ENCODE data around the gene CBFA2T3.

Gene CBFA2T3

DNA sequence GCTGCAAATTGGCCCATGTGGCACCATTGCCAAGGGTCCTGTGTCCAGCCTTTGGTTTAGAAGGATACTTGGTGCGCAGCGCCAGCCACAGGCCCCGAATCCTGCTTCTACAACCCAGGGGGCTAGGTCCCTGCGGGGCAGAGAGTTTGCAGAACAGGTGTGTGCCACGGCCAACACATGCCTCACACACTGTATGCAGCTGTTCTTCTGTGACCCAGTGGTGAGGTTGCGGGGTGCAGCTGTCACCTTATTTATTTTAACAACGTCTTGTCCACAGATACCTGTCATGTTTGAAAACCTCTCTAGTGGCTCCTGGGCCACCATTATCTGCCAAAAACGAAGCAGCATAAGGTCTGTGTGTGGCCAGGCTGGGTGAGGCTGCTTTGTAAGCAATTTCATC is 11.6 kb downstream of the CBFA2T3 start:
- H3K36me3 ChIP-seq (replicated peaks; ENCODE audit: low read depth, low read length), result peaks cover 29% of the 10 kb centered on the region
- no peaks in the 10 kb centered on the region; the same call in 1 of the 2 replicates for H4K20me1 ChIP-seq (ENCODE audit: insufficient read depth, low read length)
- no peak overlapping the region for H3K4me2 ChIP-seq (ENCODE audit: low read length)
- H3K79me2 ChIP-seq (ENCODE audit: low read length), result peaks cover 2% of the 10 kb centered on the region; the same call in 1 of the 2 replicates
- H3K9me3 ChIP-seq (ENCODE audit: insufficient read depth, low read length), result no peaks in the 10 kb centered on the region
- H3K4me1 ChIP-seq (ENCODE audit: low read length), result peaks cover 46% of the 10 kb centered on the region
- H3K27me3 ChIP-seq (ENCODE audit: low read depth, low read length), result no peaks in the 10 kb centered on the region
- H2AFZ ChIP-seq (ENCODE audit: low read depth, low read length), result no peak overlapping the region
- no peak overlapping the region for H3K27ac ChIP-seq (ENCODE audit: low read length)
- no peak overlapping the region for H3K4me3 ChIP-seq (ENCODE audit: low read length)
- no peak overlapping the region for H3K9ac ChIP-seq (ENCODE audit: low read length)
- TF ChIP-seq, protein P1, sequence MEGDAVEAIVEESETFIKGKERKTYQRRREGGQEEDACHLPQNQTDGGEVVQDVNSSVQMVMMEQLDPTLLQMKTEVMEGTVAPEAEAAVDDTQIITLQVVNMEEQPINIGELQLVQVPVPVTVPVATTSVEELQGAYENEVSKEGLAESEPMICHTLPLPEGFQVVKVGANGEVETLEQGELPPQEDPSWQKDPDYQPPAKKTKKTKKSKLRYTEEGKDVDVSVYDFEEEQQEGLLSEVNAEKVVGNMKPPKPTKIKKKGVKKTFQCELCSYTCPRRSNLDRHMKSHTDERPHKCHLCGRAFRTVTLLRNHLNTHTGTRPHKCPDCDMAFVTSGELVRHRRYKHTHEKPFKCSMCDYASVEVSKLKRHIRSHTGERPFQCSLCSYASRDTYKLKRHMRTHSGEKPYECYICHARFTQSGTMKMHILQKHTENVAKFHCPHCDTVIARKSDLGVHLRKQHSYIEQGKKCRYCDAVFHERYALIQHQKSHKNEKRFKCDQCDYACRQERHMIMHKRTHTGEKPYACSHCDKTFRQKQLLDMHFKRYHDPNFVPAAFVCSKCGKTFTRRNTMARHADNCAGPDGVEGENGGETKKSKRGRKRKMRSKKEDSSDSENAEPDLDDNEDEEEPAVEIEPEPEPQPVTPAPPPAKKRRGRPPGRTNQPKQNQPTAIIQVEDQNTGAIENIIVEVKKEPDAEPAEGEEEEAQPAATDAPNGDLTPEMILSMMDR (IDR thresholded peaks at IDR 0.05; ENCODE audit: low read depth, low read length), result no peak
- TF ChIP-seq EZH2phosphoT487 (IDR thresholded peaks at IDR 0.05; ENCODE audit: low read depth), result no peak

DNA sequence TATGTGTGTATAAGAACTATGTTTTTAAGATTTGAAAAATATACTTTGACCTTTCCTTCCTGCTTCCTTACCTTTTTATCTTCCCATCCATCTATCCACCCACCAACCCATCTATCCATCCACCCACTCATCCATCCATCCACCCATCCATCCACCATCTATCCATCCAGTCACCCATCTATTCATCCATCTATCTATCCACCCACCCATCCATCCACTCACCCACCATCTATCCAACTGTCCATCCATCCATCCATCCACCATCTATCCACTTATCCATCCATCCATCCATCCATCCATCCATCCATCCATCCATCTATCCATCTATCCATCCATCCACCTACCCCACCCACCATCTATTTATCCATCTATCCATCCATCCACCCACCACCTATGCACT is 12.4 kb downstream of the CBFA2T3 start:
- no peaks in the 10 kb centered on the region for H3K79me2 ChIP-seq (ENCODE audit: low read length)
- H3K9ac ChIP-seq (ENCODE audit: low read length), result no peak overlapping the region
- no peak overlapping the region for H3K4me2 ChIP-seq (ENCODE audit: low read length)
- peaks cover 24% of the 10 kb centered on the region for H3K36me3 ChIP-seq (replicated peaks; ENCODE audit: low read depth, low read length)
- H3K4me1 ChIP-seq (ENCODE audit: low read length), result peaks cover 38% of the 10 kb centered on the region
- no peak overlapping the region for H3K4me3 ChIP-seq (ENCODE audit: low read length)
- TF ChIP-seq, protein P1 (IDR thresholded peaks at IDR 0.05; ENCODE audit: low read depth, low read length), result no peak
- no peak for TF ChIP-seq EZH2phosphoT487 (IDR thresholded peaks at IDR 0.05; ENCODE audit: low read depth)
- H3K27ac ChIP-seq (ENCODE audit: low read length), result no peak overlapping the region
- no peaks in the 10 kb centered on the region for H3K27me3 ChIP-seq (ENCODE audit: low read depth, low read length)
- H3K9me3 ChIP-seq (ENCODE audit: insufficient read depth, low read length), result no peaks in the 10 kb centered on the region
- H2AFZ ChIP-seq (ENCODE audit: low read depth, low read length), result no peak overlapping the region
- no peaks in the 10 kb centered on the region; the same call in 1 of the 2 replicates for H4K20me1 ChIP-seq (ENCODE audit: insufficient read depth, low read length)

DNA sequence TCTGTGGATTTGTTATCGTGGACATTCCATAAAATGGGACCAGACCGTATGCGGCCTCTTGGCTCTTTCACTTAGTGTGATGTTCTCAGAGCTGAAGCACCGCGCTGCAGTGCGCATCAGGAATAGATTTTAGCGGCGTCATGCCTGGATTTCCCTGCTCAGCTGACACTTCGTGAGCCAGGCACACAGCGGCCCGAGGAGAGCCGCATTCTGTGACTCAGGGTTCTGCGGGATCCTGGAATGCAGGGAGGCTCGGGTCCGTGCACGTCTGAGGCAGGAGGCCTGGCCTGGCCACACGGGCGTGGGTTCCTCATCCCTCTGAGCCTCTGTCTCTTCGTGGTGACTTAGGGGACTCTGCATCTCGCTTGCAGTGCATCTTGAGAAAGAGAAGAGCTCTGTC is 13.4 kb downstream of the CBFA2T3 start:
- Histone ChIP-seq H3K36me3 (replicated peaks; ENCODE audit: low read depth, low read length) (peaks cover 24% of the 10 kb centered on the region), H3K79me2 (ENCODE audit: low read length) (no peaks in the 10 kb centered on the region), H3K9ac (ENCODE audit: low read length) (no peak overlapping the region), H2AFZ (ENCODE audit: low read depth, low read length) (no peak overlapping the region), H4K20me1 (ENCODE audit: insufficient read depth, low read length) (no peaks in the 10 kb centered on the region; the same call in 1 of the 2 replicates), H3K9me3 (ENCODE audit: insufficient read depth, low read length) (no peaks in the 10 kb centered on the region), H3K4me2 (ENCODE audit: low read length) (no peak overlapping the region), H3K27me3 (ENCODE audit: low read depth, low read length) (no peaks in the 10 kb centered on the region), H3K4me1 (ENCODE audit: low read length) (peaks cover 27% of the 10 kb centered on the region), H3K4me3 (ENCODE audit: low read length) (no peak overlapping the region), H3K27ac (ENCODE audit: low read length) (no peak overlapping the region)
- TF ChIP-seq, protein P1 (IDR thresholded peaks at IDR 0.05; ENCODE audit: low read depth, low read length), result no peak

DNA sequence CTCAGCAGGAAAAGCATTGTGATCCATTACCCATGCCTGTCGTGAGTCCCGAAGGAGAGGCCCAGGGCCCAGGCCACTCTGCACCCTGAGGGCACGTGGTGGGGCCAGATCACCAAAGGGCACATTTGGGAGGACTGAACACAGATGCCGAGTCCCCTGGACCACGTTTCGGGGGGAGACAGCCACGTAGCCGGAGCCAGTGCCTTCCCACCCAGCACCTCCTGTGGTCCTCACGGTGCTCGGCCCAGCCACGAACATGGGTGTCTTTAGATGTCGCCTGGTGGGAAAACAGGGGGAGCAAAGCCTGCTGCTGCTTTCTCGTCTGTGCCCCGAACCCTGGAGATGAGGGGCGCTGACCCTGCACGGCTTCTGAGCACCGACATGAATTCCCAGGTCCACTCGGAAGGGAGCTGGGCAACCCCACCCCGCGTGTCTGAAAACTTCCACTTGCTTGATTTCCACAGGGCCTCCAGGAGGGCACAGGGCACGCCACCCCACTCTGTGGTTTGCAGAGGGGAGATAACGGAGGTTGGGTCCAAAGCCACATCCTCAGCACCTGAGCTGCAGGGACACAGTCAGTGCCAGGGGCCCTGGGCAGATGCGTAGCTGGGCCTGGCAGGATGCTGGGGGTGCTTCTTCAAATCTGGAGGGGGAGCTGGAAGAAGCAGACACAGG is 14.4 kb downstream of the CBFA2T3 start:
- Histone ChIP-seq H3K36me3 (replicated peaks; ENCODE audit: low read depth, low read length) (peaks cover 24% of the 10 kb centered on the region), H3K4me1 (ENCODE audit: low read length) (peaks cover 18% of the 10 kb centered on the region), H3K27me3 (ENCODE audit: low read depth, low read length) (no peaks in the 10 kb centered on the region), H3K4me3 (ENCODE audit: low read length) (no peak overlapping the region), H3K9ac (ENCODE audit: low read length) (no peak overlapping the region), H2AFZ (ENCODE audit: low read depth, low read length) (no peak overlapping the region), H3K9me3 (ENCODE audit: insufficient read depth, low read length) (no peaks in the 10 kb centered on the region), H4K20me1 (ENCODE audit: insufficient read depth, low read length) (peaks cover 3% of the 10 kb centered on the region; the same call in 1 of the 2 replicates), H3K27ac (ENCODE audit: low read length) (no peak overlapping the region), H3K79me2 (ENCODE audit: low read length) (no peaks in the 10 kb centered on the region; the same call in 1 of the 2 replicates), H3K4me2 (ENCODE audit: low read length) (no peak overlapping the region)
- TF ChIP-seq, protein P1 (IDR thresholded peaks at IDR 0.05; ENCODE audit: low read depth, low read length), result no peak
- no peak for TF ChIP-seq EZH2phosphoT487 (IDR thresholded peaks at IDR 0.05; ENCODE audit: low read depth)
